K562 (cell line): ENCODE data around the gene ZEB2. TPM values are rescaled to one million over a fixed set of nuclear protein-coding genes. Genes with fewer than 3 reads are reported as not detected.

Source experiments
- ARID1B ChIP-seq: fragments of 450-650 bp; IDR thresholded peaks from 2 replicates; pipeline ENCODE4 v1.6.1; 2016; ENCODE audit warnings: antibody characterized with exemption, mild to moderate bottlenecking, inconsistent platforms
- C11orf30 ChIP-seq: fragments of 450-650 bp; IDR thresholded peaks from 2 replicates; pipeline ENCODE4 v1.6.1; 2016; ENCODE audit warnings: low read depth, mild to moderate bottlenecking
- CBFA2T3 ChIP-seq: fragments of 450-650 bp; IDR thresholded peaks from 2 replicates; pipeline ENCODE4 v1.6.1; 2017
- DPF2 ChIP-seq: fragments of 450-650 bp; IDR thresholded peaks from 2 replicates; pipeline ENCODE4 v1.6.1; 2016
- HDAC1 ChIP-seq, 2 experiments: fragments of 450-650 bp; IDR thresholded peaks; 2 replicates each; pipeline ENCODE4 v1.6.1; 2016 to 2017; ENCODE audit warnings: inconsistent platforms in 1 of 2, mild to moderate bottlenecking in 1 of 2, moderate library complexity in 1 of 2
- MAFG ChIP-seq: fragments of 450-650 bp; conservative IDR thresholded peaks from 2 replicates; pipeline ENCODE4 v1.6.1; 2016; ENCODE audit warnings: missing genetic modification characterization, missing compliant biosample characterization
- MAZ ChIP-seq, 2 experiments: fragments of 450-650 bp in 1 of 2; sonication (generic) in 1 of 2; formaldehyde crosslinking; IDR thresholded peaks in 1 of 2; conservative IDR thresholded peaks in 1 of 2; 2 replicates each; pipeline versions ENCODE4 v1.4.0 to v1.5.0; 2020; ENCODE audit warnings: mild to moderate bottlenecking in 1 of 2, missing genetic modification reagents in 1 of 2
- NFRKB ChIP-seq: fragments of 450-650 bp; IDR thresholded peaks from 2 replicates; pipeline ENCODE4 v1.6.1; 2016; ENCODE audit warnings: low read depth
- NONO ChIP-seq, 2 experiments: fragments of 200-400 bp in 1 of 2; fragments of 450-650 bp in 1 of 2; formaldehyde crosslinking in 1 of 2; IDR thresholded peaks; 2 replicates each; pipeline ENCODE4 v1.6.1; 2017; ENCODE audit warnings: low read depth in 2 of 2, mild to moderate bottlenecking in 2 of 2, moderate library complexity in 2 of 2, low read length in 1 of 2
- PML ChIP-seq: IDR thresholded peaks from 2 replicates; pipeline ENCODE4 v1.6.1; 2012; ENCODE audit warnings: low read length, inconsistent platforms
- PTRF ChIP-seq: fragments of 450-650 bp; IDR thresholded peaks from 2 replicates; pipeline ENCODE4 v1.6.1; 2016; ENCODE audit warnings: mild to moderate bottlenecking, missing genetic modification characterization, missing compliant biosample characterization
- RCOR1 ChIP-seq, 2 experiments: IDR thresholded peaks; 2 replicates each; pipeline ENCODE4 v1.6.1; 2012; ENCODE audit warnings: low read depth in 2 of 2, low read length in 2 of 2, borderline replicate concordance in 1 of 2, improper control_type of control experiment in 1 of 2
- SOX6 ChIP-seq: fragments of 450-650 bp; IDR thresholded peaks from 2 replicates; pipeline ENCODE4 v1.6.1; 2014; ENCODE audit warnings: mild to moderate bottlenecking
- SPI1 ChIP-seq: IDR thresholded peaks from 2 replicates; pipeline ENCODE4 v1.6.1; 2011; ENCODE audit warnings: low read depth, low read length, control low read depth, borderline replicate concordance
- STAT5A ChIP-seq: IDR thresholded peaks from 2 replicates; pipeline ENCODE4 v1.6.1; 2012; ENCODE audit warnings: low read length, inconsistent platforms, borderline replicate concordance
- TAL1 ChIP-seq: fragments of 450-650 bp; IDR thresholded peaks from 2 replicates; pipeline ENCODE4 v1.6.1; 2016; ENCODE audit warnings: mild to moderate bottlenecking
- TARDBP ChIP-seq: fragments of 450-650 bp; IDR thresholded peaks from 2 replicates; pipeline ENCODE4 v1.6.1; 2016
- TCF3 ChIP-seq: sonication (generic); formaldehyde crosslinking; IDR thresholded peaks from 2 replicates; pipeline ENCODE4 v1.4.0; 2020; ENCODE audit warnings: mild to moderate bottlenecking, missing genetic modification reagents
- TEAD2 ChIP-seq: fragments of 450-650 bp; IDR thresholded peaks from 2 replicates; pipeline ENCODE4 v1.6.1; 2016; ENCODE audit warnings: missing genetic modification characterization, control low read depth, missing compliant biosample characterization
- U2AF2 ChIP-seq: fragments of 200-400 bp; formaldehyde crosslinking; optimal IDR thresholded peaks from 2 replicates; pipeline ENCODE3; 2017; ENCODE audit warnings: low read depth, mild to moderate bottlenecking, low read length
- ZNF707 ChIP-seq: fragments of 250-450 bp; sonication (Bioruptor Pico); conservative IDR thresholded peaks from 2 replicates; pipeline ENCODE4 v1.8.0; 2022; ENCODE audit warnings: inconsistent platforms, mild to moderate bottlenecking, moderate library complexity
- polyA plus RNA-seq, 8 experiments: library from polyadenylated mRNA; depleted of rRNA in 4 of 8; stranded (reverse) in 5 of 8; unstranded in 3 of 8; fragments of >200 nt; fragmentation: Nextera tagmentation in 2 of 8; fragmentation: Illumina TruSeq in 1 of 8; extraction: Ambion mirVana in 2 of 8; extraction: Trizol in 1 of 8; gene quantifications; 2 replicates each; pipeline versions ENCODE4 v1.2.1 to v1.2.3, GENCODE V29; 2011 to 2014; ENCODE audit warnings: inconsistent platforms in 1 of 8, missing spikeins in 1 of 8
- total RNA-seq, 7 experiments: library from RNA; depleted of rRNA in 6 of 7; stranded (reverse); fragments of >200 nt in 6 of 7; fragmentation: Illumina TruSeq in 2 of 7; extraction: Trizol in 2 of 7; gene quantifications; 2 replicates each; pipeline versions ENCODE4 v1.2.1 to v1.2.3, GENCODE V29; 2011 to 2021; ENCODE audit warnings: low replicate concordance in 1 of 7
- TF ChIP-seq, protein P1 (sequence below): fragments of 450-650 bp; formaldehyde crosslinking; IDR thresholded peaks from 2 replicates; pipeline ENCODE4 v1.4.0; 2020; ENCODE audit warnings: mild to moderate bottlenecking, moderate library complexity
- TF ChIP-seq, protein P2 (sequence below): IDR thresholded peaks from 2 replicates; pipeline ENCODE4 v1.6.1; 2014; ENCODE audit warnings: antibody characterized with exemption
- TF ChIP-seq, protein P3 (sequence below): fragments of 450-650 bp; IDR thresholded peaks from 2 replicates; pipeline ENCODE4 v1.6.1; 2017; ENCODE audit warnings: antibody characterized with exemption
- TF ChIP-seq, protein P4 (sequence below): IDR thresholded peaks from 2 replicates; pipeline ENCODE4 v1.6.1; 2011; ENCODE audit not compliant: insufficient read length; ENCODE audit errors: extremely low read depth

ZEB2 gene
- total and polyA plus RNA-seq, 9 of the 15 experiments (the other 6 are each of a cell fraction or from before 2014, with no cell fraction given) = 15.1 to 113 (median 72.3) TPM

DNA sequence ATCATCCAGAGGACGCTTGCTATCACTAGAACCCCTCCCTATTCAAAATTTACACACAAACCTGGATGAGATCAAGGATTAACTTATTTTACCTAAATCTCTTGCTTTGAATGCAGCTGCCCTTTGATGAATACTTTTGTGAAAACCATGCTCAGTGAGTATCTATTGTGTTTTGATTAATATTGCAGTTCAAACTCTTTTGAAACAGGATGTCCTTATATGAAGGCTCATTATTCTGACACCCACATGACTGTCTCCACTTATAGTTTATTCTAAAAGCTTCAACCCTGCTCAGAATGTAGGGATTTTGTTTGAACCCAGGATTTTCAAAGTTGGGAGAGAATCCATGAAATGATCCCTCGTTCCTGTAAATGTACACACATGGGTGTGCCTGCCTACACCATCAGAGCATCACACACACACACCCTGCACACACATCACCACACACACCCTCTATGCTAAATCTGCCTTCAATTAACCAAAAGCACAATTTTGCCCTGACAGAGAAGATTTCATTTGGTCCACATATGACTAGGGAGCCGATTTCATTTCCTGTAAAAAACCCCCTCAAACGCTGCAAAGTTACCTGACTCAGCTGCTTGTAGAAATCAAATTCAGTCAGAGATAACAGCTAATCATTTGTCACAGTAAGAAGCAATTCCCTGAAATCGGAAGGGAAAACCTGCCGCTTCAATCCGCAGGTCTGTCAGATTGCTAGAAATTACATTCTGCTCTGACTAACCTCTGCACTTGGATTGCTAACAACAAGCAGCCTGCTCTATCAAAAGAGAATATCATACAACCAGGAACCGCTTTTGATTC, 65.2 kb downstream of the ZEB2 start (continued):
- TF ChIP-seq U2AF2 = no peak
- no peak for TF ChIP-seq ZNF707 (CRISPR knock-in tag)
- TF ChIP-seq, protein P1, sequence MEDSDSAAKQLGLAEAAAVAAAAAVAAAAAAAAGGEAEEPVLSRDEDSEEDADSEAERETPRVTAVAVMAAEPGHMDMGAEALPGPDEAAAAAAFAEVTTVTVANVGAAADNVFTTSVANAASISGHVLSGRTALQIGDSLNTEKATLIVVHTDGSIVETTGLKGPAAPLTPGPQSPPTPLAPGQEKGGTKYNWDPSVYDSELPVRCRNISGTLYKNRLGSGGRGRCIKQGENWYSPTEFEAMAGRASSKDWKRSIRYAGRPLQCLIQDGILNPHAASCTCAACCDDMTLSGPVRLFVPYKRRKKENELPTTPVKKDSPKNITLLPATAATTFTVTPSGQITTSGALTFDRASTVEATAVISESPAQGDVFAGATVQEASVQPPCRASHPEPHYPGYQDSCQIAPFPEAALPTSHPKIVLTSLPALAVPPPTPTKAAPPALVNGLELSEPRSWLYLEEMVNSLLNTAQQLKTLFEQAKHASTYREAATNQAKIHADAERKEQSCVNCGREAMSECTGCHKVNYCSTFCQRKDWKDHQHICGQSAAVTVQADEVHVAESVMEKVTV (CRISPR knock-in tag) = no peak
- peak; percentile 84 for TF ChIP-seq CBFA2T3
- 0 out of 2 replicates have a peak, but pooled peaks have one; percentile 56 for TF ChIP-seq DPF2
- no peak for TF ChIP-seq PTRF (tag)
- peak; percentile 52 for TF ChIP-seq MAFG (tag)
- TF ChIP-seq, protein P2, sequence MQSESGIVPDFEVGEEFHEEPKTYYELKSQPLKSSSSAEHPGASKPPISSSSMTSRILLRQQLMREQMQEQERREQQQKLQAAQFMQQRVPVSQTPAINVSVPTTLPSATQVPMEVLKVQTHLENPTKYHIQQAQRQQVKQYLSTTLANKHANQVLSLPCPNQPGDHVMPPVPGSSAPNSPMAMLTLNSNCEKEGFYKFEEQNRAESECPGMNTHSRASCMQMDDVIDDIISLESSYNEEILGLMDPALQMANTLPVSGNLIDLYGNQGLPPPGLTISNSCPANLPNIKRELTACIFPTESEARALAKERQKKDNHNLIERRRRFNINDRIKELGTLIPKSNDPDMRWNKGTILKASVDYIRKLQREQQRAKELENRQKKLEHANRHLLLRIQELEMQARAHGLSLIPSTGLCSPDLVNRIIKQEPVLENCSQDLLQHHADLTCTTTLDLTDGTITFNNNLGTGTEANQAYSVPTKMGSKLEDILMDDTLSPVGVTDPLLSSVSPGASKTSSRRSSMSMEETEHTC = no peak
- peak in 1 of 2 experiments; percentile 87; a peak in 3 of 4 replicates for TF ChIP-seq HDAC1 (IDR thresholded peaks at IDR 0.05)
- TF ChIP-seq NFRKB = no peak
- peak; percentile 75 for TF ChIP-seq ARID1B
- no peak for TF ChIP-seq TEAD2
- TF ChIP-seq PML = 0 out of 2 replicates have a peak, but pooled peaks have one; percentile 47
- TF ChIP-seq NONO (IDR thresholded peaks at IDR 0.05; ENCODE audit: low read depth in 2 of 2, low read length in 1 of 2) = no peak
- TF ChIP-seq TCF3 = peak; percentile 63
- peak; percentile 69 to 96; a peak in 3 of 4 replicates for TF ChIP-seq RCOR1 (IDR thresholded peaks at IDR 0.05; ENCODE audit: borderline replicate concordance in 1 of 2, low read depth in 2 of 2, low read length in 2 of 2)
- TF ChIP-seq TARDBP = no peak
- peak; percentile 22; the same call in 1 of the 2 replicates for TF ChIP-seq SOX6
- TF ChIP-seq TAL1 = peak; percentile 66
- no peak for TF ChIP-seq SPI1
- peak; percentile 68 for TF ChIP-seq STAT5A
- no peak for TF ChIP-seq MAZ (CRISPR knock-in tag; conservative IDR thresholded peaks at IDR 0.05 in 1 of 2, IDR thresholded peaks at IDR 0.05 in 1 of 2)
- TF ChIP-seq, protein P3, sequence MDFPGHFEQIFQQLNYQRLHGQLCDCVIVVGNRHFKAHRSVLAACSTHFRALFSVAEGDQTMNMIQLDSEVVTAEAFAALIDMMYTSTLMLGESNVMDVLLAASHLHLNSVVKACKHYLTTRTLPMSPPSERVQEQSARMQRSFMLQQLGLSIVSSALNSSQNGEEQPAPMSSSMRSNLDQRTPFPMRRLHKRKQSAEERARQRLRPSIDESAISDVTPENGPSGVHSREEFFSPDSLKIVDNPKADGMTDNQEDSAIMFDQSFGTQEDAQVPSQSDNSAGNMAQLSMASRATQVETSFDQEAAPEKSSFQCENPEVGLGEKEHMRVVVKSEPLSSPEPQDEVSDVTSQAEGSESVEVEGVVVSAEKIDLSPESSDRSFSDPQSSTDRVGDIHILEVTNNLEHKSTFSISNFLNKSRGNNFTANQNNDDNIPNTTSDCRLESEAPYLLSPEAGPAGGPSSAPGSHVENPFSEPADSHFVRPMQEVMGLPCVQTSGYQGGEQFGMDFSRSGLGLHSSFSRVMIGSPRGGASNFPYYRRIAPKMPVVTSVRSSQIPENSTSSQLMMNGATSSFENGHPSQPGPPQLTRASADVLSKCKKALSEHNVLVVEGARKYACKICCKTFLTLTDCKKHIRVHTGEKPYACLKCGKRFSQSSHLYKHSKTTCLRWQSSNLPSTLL = no peak
- peak; percentile 61; the same call in 1 of the 2 replicates for TF ChIP-seq C11orf30
- TF ChIP-seq, protein P4, sequence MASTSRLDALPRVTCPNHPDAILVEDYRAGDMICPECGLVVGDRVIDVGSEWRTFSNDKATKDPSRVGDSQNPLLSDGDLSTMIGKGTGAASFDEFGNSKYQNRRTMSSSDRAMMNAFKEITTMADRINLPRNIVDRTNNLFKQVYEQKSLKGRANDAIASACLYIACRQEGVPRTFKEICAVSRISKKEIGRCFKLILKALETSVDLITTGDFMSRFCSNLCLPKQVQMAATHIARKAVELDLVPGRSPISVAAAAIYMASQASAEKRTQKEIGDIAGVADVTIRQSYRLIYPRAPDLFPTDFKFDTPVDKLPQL = no peak
